ENCODE results near the gene NLRP9.

DNA sequence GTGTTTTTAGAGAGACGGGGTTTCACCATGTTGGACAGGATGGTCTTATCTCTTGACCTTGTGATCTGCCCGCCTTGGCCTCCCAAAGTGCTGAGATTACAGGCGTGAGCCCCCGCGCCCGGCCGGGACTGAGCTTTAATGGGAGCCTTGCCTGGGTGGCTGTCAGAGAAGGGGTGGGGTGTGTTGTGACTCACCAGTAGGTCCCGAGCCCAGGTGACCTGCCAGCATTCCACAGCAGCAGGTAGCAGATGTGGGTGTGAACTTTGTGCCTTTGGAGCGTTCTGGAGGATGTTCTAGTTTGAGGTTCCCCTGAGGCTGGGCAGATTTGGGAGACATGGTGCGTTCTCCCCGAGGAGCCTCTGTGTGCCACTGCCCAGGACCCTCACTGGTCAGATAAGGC, 70.2 kb downstream of the NLRP9 start:
- TF ChIP-seq, protein P1, sequence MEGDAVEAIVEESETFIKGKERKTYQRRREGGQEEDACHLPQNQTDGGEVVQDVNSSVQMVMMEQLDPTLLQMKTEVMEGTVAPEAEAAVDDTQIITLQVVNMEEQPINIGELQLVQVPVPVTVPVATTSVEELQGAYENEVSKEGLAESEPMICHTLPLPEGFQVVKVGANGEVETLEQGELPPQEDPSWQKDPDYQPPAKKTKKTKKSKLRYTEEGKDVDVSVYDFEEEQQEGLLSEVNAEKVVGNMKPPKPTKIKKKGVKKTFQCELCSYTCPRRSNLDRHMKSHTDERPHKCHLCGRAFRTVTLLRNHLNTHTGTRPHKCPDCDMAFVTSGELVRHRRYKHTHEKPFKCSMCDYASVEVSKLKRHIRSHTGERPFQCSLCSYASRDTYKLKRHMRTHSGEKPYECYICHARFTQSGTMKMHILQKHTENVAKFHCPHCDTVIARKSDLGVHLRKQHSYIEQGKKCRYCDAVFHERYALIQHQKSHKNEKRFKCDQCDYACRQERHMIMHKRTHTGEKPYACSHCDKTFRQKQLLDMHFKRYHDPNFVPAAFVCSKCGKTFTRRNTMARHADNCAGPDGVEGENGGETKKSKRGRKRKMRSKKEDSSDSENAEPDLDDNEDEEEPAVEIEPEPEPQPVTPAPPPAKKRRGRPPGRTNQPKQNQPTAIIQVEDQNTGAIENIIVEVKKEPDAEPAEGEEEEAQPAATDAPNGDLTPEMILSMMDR (IDR thresholded peaks at IDR 0.05), result no peak
- TF ChIP-seq POLR2A (IDR thresholded peaks at IDR 0.05), result no peak

Measured in uterus (tissue), 2 donors.